Measurements from ENCODE around the gene PIAS4. TPM values are rescaled to one million over a fixed set of nuclear protein-coding genes. Genes with fewer than 3 reads are reported as not detected.
A peak's percentile ranks its signal among the peaks of the same experiment; 100 is the strongest.

PIAS4 gene
- polyA plus RNA-seq, 1 experiment, result 9.0 TPM

GRCh38 chr19:4054441-4055208 is 47.1 kb downstream of the PIAS4 start:
- no peak overlapping the region for H3K4me3 ChIP-seq (ENCODE audit: low read depth, low read length)
- peaks cover 19% of the 10 kb centered on the region for H3K9me3 ChIP-seq (ENCODE audit: control insufficient read depth, insufficient read depth, low read length)
- ChIA-PET POLR2A (no interaction called here), CTCF (no interaction called here)
- DNase-seq (ENCODE audit: low read depth, low spot score), result no peak
- H3K27me3 ChIP-seq (ENCODE audit: control insufficient read depth, insufficient read depth, low read length), result no peaks in the 10 kb centered on the region
- H3K27ac ChIP-seq (ENCODE audit: low read depth, low read length), result no peak overlapping the region
- TF ChIP-seq CTCF (IDR thresholded peaks at IDR 0.05; ENCODE audit: low read depth, low read length), result no peak

- no peak for DNase-seq (ENCODE audit: low read depth, low spot score)
- H3K27ac ChIP-seq (ENCODE audit: low read depth, low read length), result no peak overlapping the region
- TF ChIP-seq CTCF (IDR thresholded peaks at IDR 0.05; ENCODE audit: low read depth, low read length), result no peak
- no peaks in the 10 kb centered on the region for H3K27me3 ChIP-seq (ENCODE audit: control insufficient read depth, insufficient read depth, low read length)
- CTCF ChIA-PET, result no interaction called here
- no peak overlapping the region for H3K4me3 ChIP-seq (ENCODE audit: low read depth, low read length)
- H3K9me3 ChIP-seq (ENCODE audit: control insufficient read depth, insufficient read depth, low read length), result peaks cover 19% of the 10 kb centered on the region
- POLR2A ChIA-PET, result no interaction called here
Measured at GRCh38 chr19:4055209-4055552, 47.6 kb downstream of the PIAS4 start.

DNA sequence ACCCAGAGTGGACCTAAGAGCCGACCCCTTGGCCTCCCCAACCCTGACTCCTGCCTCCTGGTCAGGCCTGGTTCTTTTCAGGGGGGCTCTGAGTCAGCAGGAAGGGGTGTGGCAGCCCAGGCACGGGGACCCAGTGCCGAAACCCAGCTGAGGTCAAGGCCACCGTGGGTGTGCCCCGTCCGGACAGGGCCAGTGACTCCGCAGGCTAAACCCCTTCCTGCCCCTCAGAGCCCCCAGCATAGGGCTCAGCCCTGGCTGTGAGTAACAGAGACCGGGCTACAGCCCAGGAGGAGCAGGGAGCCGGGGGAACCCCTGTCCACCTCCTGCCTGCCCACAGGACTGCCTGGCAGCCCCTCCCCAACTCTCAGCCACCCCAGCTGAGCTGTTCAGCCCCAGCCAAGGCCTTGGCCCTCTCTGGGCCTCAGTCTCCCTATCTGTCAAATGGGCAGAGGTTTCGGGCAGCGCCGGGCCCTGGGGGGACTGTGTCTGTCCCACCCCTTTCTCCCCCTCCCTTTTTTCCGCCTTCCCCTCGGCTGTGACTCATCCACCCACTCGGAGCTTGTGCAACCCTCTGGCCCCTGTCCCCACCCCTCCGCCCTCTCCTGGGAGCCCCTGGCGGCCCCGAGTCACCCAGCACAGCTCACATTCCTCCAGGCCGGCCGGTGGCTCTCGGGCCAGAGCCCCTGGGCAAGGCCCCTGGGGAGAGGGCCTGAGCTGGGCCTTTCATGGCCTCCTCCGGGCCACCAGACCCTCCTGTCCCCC is 50.6 kb downstream of the PIAS4 start:
- peak; percentile 20 for TF ChIP-seq CTCF (IDR thresholded peaks at IDR 0.05; ENCODE audit: low read depth, low read length)
- H3K4me3 ChIP-seq (ENCODE audit: low read depth, low read length), result peak overlapping the region; percentile 22; the same call in 1 of the 2 replicates
- peak overlapping the region; percentile 84 for H3K27ac ChIP-seq (ENCODE audit: low read depth, low read length)
- no peaks in the 10 kb centered on the region for H3K27me3 ChIP-seq (ENCODE audit: control insufficient read depth, insufficient read depth, low read length)
- peaks cover 19% of the 10 kb centered on the region for H3K9me3 ChIP-seq (ENCODE audit: control insufficient read depth, insufficient read depth, low read length)
- ChIA-PET POLR2A (interaction anchor here (0.6 to 1.2 kb wide), 6 partner anchors 8 to 1845 kb away, joined by 3 to 4 read pairs (median 4); partner anchors contain the start of gene PIAS4), CTCF (interaction anchor here (0.6 to 0.9 kb wide), 3 partner anchors 70 to 82 kb away, joined by 3 to 5 read pairs (median 4); no protein-coding TSS in a partner anchor)
- peak; percentile 48 for DNase-seq (ENCODE audit: low read depth, low spot score)

GRCh38 chr19:4058693-4059452 is 51.3 kb downstream of the PIAS4 start:
- ChIA-PET POLR2A (interaction anchor here (0.6 to 1.2 kb wide), 5 partner anchors 7 to 241 kb away, joined by 3 to 4 read pairs (median 3); partner anchors contain the start of gene PIAS4), CTCF (interaction anchor here (0.7 to 0.9 kb wide), 2 partner anchors 71 to 81 kb away, joined by 3 to 5 read pairs; no protein-coding TSS in a partner anchor)
- H3K27ac ChIP-seq (ENCODE audit: low read depth, low read length), result peak overlapping the region; percentile 84
- DNase-seq (ENCODE audit: low read depth, low spot score), result no peak
- peak overlapping the region; percentile 22; the same call in 1 of the 2 replicates for H3K4me3 ChIP-seq (ENCODE audit: low read depth, low read length)
- H3K27me3 ChIP-seq (ENCODE audit: control insufficient read depth, insufficient read depth, low read length), result no peaks in the 10 kb centered on the region
- no peak for TF ChIP-seq CTCF (IDR thresholded peaks at IDR 0.05; ENCODE audit: low read depth, low read length)
- H3K9me3 ChIP-seq (ENCODE audit: control insufficient read depth, insufficient read depth, low read length), result peaks cover 16% of the 10 kb centered on the region

Data from AG04450 (cell line).